IPS-11a (cell line): Measurements from ENCODE around the gene PACRG.

ENCODE experiments used
- H3K4me3 ChIP-seq: one replicate; pipeline ENCODE4 v1.5.1; 2013; ENCODE audit warnings: low read depth, low read length, control low read depth

The PACRG gene

GRCh38 chr6:163064397-163064796, 336.6 kb downstream of the PACRG start:
- no peak overlapping the region for H3K4me3 ChIP-seq

GRCh38 chr6:163066200-163066599, 338.4 kb downstream of the PACRG start:
- H3K4me3 ChIP-seq, result no peak overlapping the region

GRCh38 chr6:163077134-163077533, 349.4 kb downstream of the PACRG start:
- H3K4me3 ChIP-seq, result no peak overlapping the region

GRCh38 chr6:163078712-163079111, 350.9 kb downstream of the PACRG start:
- H3K4me3 ChIP-seq, result no peak overlapping the region

GRCh38 chr6:163080228-163080627, 352.5 kb downstream of the PACRG start:
- H3K4me3 ChIP-seq, result no peak overlapping the region

GRCh38 chr6:163083141-163083540, 355.4 kb downstream of the PACRG start:
- no peak overlapping the region for H3K4me3 ChIP-seq

GRCh38 chr6:163085426-163085825, 357.7 kb downstream of the PACRG start:
- H3K4me3 ChIP-seq, result no peak overlapping the region

GRCh38 chr6:163085861-163086623, 358.3 kb downstream of the PACRG start:
- H3K4me3 ChIP-seq, result no peak overlapping the region

- H3K4me3 ChIP-seq, result no peak overlapping the region
Observed at GRCh38 chr6:163086624-163086920, 358.8 kb downstream of the PACRG start.

- no peak overlapping the region for H3K4me3 ChIP-seq
Observed at GRCh38 chr6:163087981-163088380, 360.2 kb downstream of the PACRG start.

- H3K4me3 ChIP-seq, result no peak overlapping the region
Observed at GRCh38 chr6:163092876-163093275, 365.1 kb downstream of the PACRG start.

- no peak overlapping the region for H3K4me3 ChIP-seq
Observed at GRCh38 chr6:163094881-163095280, 367.1 kb downstream of the PACRG start.

GRCh38 chr6:163095401-163095800, 367.6 kb downstream of the PACRG start:
- H3K4me3 ChIP-seq, result no peak overlapping the region

- H3K4me3 ChIP-seq, result no peak overlapping the region
Observed at GRCh38 chr6:163098827-163099479, 371.2 kb downstream of the PACRG start.

- no peak overlapping the region for H3K4me3 ChIP-seq
Observed at GRCh38 chr6:163099621-163100171, 371.9 kb downstream of the PACRG start.

GRCh38 chr6:163100259-163100658, 372.5 kb downstream of the PACRG start:
- no peak overlapping the region for H3K4me3 ChIP-seq

- H3K4me3 ChIP-seq, result no peak overlapping the region
Observed at GRCh38 chr6:163113358-163113962, 385.7 kb downstream of the PACRG start.

- no peak overlapping the region for H3K4me3 ChIP-seq
Observed at GRCh38 chr6:163118941-163119340, 391.2 kb downstream of the PACRG start.

- no peak overlapping the region for H3K4me3 ChIP-seq
Observed at GRCh38 chr6:163120223-163120622, 392.4 kb downstream of the PACRG start.

- no peak overlapping the region for H3K4me3 ChIP-seq
Observed at GRCh38 chr6:163121270-163121669, 393.5 kb downstream of the PACRG start.

- H3K4me3 ChIP-seq, result no peak overlapping the region
Observed at GRCh38 chr6:163122365-163122764, 394.6 kb downstream of the PACRG start.

- no peak overlapping the region for H3K4me3 ChIP-seq
Observed at GRCh38 chr6:163123098-163123497, 395.3 kb downstream of the PACRG start.
